Esophagus squamous epithelium (tissue), 4 donors: ENCODE results near the gene GSK3B.

Experiments used
- CTCF ChIP-seq, 6 experiments: fragments of 450-650 bp in 4 of 6; fragments of 200-600 bp in 2 of 6; sonication (generic) in 2 of 6; IDR thresholded peaks; one replicate each; pipeline ENCODE4 v1.5.1; 2016 to 2019; ENCODE audit warnings: antibody characterized with exemption in 6 of 6, mild to moderate bottlenecking in 4 of 6, moderate library complexity in 4 of 6
- POLR2A ChIP-seq, 4 donors: fragments of 450-650 bp; IDR thresholded peaks; one replicate each; pipeline ENCODE4 v1.6.1; 2017; ENCODE audit warnings: antibody characterized with exemption in 4 of 4, mild to moderate bottlenecking in 4 of 4, moderate library complexity in 3 of 4

- no peak for TF ChIP-seq CTCF (IDR thresholded peaks at IDR 0.05)
- no peak for TF ChIP-seq POLR2A (IDR thresholded peaks at IDR 0.05)
These were observed 96.1 kb downstream of the GSK3B start for GRCh38 chr3:119998166-119998565.
